CD1c-positive myeloid dendritic cell (primary cell): ENCODE measurements around the gene CNOT3.
"Not testable (repeated sequence)": the region's sequence is repeated elsewhere in the genome, so short reads cannot be mapped to it uniquely, and the experiment has no call there.

Experiments
- DNase-seq: peaks from one replicate; pipeline ENCODE4 v3.0.0-alpha.2; 2016; ENCODE audit errors: extremely low spot score

Gene CNOT3

GRCh38 chr19:54169149-54169740, 31.7 kb downstream of the CNOT3 start:
- DNase-seq: no peak

- not testable (repeated sequence) for DNase-seq
These were observed 34.3 kb downstream of the CNOT3 start for GRCh38 chr19:54171736-54172431.

- no peak for DNase-seq
These were observed 35.2 kb downstream of the CNOT3 start, which contains the start of gene TMC4 for GRCh38 chr19:54172471-54173358. Gene TMC4 (minus strand): TSS chr19:54173160. CDS start chr19:54173117, 43 bp downstream.

GRCh38 chr19:54173359-54173699, 35.8 kb downstream of the CNOT3 start:
- DNase-seq: no peak

DNA sequence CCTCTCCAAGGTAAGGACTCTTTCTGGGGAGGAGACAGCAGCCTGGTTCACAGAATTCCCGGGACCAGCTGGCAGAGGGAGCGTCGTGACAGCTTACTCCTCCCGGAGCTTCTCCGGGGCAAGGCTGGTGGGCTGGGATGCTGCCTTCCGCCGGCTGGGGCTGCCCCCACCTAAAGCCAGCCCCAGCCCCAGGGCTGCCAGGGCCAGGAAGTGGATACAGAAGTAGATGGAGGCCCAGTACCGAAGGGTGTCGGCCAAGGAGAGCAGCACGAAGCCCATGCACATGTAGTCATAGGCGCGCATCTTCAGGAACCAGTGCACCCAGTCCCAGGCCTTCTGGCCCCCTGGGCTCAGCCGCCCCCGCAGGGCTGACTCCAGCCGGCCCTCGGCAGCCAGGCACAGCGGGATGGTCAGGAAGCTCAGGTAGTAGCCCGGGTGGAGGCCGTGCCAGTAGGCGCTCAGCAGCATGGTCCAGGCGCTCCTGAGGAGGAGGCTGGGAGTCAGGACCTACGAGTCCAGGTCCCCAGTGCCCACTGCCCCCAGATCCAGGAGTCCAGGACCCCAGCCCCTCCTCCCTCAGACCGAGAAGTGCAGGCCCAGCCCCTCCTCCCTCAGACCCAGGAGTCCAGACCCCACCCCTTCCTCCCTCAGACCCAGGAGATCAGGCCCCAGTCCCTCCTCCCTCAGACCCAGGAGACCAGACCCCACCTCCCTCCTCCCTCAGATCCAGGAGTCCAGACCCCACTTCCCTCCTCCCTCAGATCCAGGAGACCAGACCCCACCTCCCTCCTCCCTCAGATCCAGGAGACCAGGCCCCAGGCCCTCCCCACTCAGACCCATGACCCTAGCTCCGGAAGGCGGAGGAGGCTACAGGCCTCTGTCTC, 36.6 kb downstream of the CNOT3 start:
- DNase-seq: no peak

DNA sequence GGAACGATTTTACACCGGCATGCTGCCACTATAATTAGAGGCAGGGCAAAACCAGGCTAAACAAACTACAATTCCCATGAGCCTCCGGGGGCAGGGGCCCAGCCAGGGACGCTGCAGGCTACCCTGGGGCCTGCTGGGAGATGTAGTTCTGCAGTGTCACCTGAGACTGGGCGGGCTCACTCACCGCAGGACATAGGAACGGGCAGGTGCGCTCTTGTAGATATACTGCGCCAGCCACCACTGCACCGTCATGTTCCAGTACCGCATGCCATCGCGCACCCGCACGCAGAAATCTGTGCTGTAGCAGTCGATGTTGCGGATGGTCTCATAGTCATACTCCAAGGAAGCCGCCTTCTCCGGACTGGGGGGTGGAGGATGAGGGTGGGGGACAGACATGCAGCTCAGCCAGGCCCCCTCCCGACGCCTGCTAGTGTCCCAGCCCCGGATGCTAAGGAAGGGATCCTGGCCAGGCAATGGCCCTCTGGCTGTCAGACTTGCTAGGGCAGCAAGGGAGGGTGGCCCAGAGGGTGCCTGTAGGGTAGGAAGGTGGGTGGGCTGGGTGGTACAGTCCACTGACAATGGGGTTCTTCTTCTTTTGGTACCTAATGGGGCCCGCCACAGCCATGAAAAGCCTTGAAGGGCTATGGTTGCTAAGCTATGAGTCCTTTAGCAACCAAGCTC, 41.2 kb downstream of the CNOT3 start:
- peak; percentile 38 for DNase-seq

- DNase-seq: no peak
These were observed 41.8 kb downstream of the CNOT3 start for GRCh38 chr19:54179262-54179852.

DNA sequence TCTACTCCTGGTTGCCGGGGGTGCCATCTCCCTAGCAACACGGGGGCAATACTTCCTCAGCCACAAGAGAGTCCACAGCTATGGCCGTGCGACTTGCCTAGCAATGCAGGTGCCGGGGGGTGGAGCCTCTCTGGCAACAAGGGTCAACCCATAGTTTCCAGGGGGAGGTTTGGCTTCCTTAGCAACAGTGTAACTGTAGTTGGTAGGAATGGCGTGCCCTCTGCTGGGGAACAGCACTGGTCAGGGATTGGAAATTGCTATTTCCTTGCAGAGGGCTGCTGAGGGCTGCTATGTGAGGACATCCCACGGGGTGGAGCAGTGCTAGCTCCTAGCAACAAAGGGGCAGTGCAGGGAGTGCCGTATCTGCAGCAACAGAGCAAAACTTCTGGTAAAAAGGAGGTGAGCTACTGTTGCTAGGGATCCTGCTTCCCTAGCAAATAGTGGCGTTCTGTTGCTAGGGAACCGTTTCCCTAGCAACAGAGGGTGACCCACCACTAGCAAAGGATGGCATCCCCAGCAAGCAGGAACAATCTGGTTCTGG, 42.4 kb downstream of the CNOT3 start:
- DNase-seq: peak; percentile 42

DNA sequence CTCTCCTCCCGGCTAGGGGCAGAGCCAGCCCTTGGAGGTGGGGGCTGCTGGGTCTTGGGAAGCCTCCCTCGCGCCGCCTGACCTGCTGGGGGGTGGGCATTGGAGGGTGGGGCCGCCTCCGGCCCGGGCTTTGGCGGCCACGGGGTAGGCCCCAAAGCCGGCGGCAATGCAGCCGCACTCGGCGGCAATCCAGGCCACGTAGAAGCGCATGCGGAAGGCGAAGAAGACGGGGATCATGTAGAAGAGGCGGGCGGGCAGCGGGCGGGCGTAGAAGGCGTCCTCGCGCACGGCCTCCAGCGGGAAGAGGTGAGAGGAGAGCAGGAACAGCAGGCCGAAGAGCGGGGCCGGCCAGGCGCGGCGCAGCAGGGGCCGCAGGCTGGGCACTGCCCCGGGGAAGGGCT, 43.1 kb downstream of the CNOT3 start:
- DNase-seq: no peak

DNA sequence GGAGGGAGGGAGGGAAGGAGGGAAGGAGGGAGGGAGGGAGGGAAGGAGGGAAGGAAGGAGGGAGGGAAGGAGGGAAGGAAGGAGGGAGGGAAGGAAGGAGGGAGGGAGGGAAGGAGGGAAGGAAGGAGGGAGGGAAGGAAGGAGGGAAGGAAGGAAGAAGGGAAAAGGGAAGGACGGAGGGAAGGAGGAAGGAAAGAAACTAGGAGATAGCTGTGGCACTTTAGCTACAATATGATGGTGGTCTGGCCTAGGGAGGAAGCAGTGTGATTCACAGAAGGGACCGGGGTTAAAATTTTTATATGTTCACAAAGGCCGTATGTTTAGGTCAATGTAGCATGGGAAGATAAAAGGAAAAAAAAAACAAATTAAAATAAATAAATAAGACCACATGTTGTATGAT, 44.3 kb downstream of the CNOT3 start:
- not testable (repeated sequence) for DNase-seq

DNA sequence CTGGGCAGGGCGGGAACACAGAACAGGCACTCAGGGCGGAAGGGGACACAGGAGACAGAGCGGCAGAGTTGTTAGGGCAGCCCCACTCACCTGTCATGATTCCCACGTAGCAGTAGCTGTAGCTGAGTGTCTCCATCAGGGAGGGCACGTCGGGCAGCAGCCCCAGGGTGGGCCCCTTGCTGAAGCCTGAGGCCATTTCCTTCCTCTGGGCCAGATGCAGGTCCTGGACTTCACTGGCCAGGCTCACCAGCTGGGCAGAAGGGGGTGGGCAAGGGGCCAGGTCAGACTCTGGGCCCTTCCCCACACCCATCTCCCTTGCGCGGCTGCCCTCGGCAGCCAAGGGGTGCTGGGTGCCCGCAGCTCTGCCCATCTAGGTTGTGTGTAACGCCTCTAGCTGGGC, 45.9 kb downstream of the CNOT3 start:
- DNase-seq: no peak

DNA sequence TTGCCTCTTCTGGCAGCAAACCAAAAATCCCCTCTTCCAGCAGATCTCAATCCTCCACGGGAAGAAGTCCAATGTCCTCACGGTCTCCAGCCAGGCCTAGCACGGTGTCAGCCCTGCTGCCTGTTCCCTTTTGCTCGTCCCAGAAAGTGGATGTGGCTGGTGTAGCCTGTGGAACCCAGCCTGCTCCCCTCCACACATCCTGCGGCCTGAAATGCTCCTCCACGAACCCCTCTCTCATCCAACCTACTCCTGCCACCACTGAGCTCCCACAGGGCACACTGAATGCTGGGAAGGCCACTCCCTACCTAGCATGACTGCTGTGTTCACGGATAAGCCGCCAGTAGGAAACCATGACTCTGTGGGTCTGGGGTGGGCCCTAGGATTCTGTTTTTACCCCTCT, 48.8 kb downstream of the CNOT3 start:
- no peak for DNase-seq

- DNase-seq: no peak
These were observed 49.4 kb downstream of the CNOT3 start for GRCh38 chr19:54186934-54187381.

GRCh38 chr19:54188215-54188871, 50.8 kb downstream of the CNOT3 start:
- peak; percentile 61 for DNase-seq

DNA sequence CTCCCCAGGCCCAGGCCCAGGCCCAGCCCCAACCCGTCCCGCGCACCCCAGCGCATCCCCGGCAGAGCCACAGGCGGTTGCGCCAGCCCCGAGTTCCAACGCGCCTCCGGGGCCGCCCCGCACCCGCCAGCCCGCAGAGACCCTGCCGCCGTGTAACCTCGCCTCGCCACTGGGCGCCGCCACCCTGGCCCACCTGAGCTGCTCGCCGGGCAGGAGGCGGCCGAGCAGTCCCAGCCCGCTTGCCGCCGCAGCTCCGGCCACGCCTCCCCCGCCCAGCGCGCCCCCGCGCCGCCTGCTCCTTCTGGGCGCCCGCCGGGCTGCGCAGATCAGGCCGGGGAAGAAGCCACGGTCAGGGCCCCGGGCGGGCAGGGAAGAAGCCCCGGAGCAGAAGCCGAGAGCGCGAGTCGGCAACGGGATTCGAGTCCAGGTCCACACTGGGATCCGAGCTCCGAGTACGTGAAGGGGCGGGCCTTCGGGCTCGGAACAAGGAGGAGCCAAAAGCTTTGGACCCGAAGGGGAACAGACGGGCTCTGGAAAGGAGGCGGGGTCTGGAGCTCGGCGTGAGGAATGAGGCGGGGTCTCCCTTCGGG, 51.7 kb downstream of the CNOT3 start, which contains the start of gene MBOAT7:
Gene MBOAT7 (minus strand): TSS at position 436 of the 590 bp plus-strand sequence. CDS start 1,072 bp downstream, outside the sequence.
- no peak for DNase-seq

- peak; percentile 100 for DNase-seq
These were observed 52.4 kb downstream of the CNOT3 start for GRCh38 chr19:54189735-54190502.

DNA sequence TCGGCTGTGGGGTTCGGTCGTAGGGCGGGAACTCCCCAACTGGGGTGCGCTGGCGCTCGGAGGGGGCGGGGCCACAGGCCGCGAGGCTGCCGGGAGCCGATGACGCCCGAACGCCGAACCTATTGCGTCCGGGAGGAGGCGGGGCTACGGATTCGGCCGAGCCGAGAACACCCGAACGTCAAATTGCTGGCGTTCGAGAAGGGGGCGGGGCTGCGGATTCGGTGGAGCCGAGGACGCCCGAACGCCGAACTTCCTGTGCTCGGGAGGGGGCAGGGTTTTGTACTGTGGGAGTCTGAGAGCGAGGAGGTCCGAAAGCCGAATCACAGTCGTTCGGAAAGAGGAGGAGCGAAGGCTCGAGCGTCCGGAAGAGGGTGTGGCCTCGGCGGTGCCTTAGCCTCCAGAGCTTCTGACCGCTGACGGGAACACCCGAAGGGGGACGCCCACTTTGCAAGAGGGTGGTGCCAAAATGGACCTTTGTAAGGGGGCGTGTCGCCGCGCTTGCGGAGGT, 53.0 kb downstream of the CNOT3 start:
- DNase-seq: peak; percentile 100
